ENCODE results near the gene RPL29. TPM values are rescaled to one million over a fixed set of nuclear protein-coding genes. Genes with fewer than 3 reads are reported as not detected.

The RPL29 gene
- total RNA-seq, 1 donor from 2014 or later: 925 TPM

DNA sequence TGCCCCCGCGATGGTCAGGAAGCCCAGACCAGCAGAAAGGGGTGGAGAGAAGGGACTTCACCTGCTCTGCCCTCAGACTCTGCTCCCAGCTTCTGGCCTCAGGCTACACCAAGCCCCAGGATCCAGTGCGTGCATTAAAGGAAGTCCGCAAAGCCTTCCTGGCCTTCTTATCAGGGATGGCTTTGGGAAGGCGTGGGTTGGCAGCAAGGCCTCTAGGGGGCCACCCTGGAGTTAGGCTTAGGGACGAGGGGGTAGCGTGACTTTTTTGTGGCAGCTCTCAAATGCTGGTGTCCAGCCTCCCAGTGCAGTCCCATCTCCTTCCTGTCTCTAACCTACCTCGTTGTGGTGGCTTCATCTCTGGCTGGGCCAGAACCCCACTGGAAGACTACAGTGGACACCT lies 18.9 kb upstream of the RPL29 start:
- TF ChIP-seq CTCF (IDR thresholded peaks at IDR 0.05; ENCODE audit: unreplicated experiment): peak; percentile 30
- H3K27ac Mint-ChIP-seq (ENCODE audit: unreplicated experiment): no peak overlapping the region
- H3K4me3 Mint-ChIP-seq (ENCODE audit: unreplicated experiment): no peak overlapping the region
- peaks cover 39% of the 10 kb centered on the region for H3K4me1 Mint-ChIP-seq (ENCODE audit: unreplicated experiment)
- peak; percentile 33 for DNase-seq (ENCODE audit: low spot score)
- H3K27me3 Mint-ChIP-seq (ENCODE audit: unreplicated experiment): peaks cover 3% of the 10 kb centered on the region
- H3K9me3 Mint-ChIP-seq (ENCODE audit: unreplicated experiment): no peaks in the 10 kb centered on the region
- no peaks in the 10 kb centered on the region for H3K36me3 Mint-ChIP-seq (ENCODE audit: low read depth, unreplicated experiment)

DNA sequence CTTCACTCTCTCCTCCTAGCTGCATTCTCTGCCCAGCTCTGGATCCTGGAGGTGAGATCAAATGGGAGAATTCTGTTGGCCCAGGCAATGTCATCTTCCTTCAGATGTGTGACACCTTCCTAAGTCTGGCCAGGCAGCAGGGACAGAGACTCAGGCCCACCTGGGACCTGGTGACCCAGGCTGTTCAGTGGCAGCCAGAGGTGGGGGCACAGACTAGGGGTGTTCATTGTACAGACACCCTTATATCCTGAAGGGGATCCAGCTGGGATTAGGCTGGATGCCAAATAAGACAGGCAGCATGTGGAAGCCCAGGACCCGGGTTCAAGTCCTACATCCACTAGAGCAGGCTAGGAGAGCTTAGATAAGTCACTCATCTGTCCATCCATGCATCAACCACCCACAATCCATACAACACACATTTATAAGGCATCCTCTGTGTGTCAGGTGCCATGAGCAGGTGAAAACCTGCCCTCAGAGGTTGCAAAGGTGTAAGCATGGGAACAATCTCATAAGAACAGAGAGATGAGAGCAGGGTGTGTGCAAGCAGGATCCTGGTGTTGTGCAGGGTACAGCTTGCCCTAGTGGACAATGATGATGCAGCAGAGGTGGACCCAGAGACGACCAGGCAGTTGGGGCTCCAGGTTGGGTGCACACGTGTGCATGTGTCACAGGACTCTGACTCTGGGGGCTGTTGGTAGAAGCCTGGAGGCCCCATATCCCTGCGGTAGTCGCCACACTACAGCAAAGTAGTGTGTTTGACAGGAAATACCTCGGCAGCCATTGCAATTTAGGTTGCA lies 18.3 kb upstream of the RPL29 start:
- H3K9me3 Mint-ChIP-seq (ENCODE audit: unreplicated experiment): no peaks in the 10 kb centered on the region
- no peak for TF ChIP-seq CTCF (IDR thresholded peaks at IDR 0.05; ENCODE audit: unreplicated experiment)
- H3K27ac Mint-ChIP-seq (ENCODE audit: unreplicated experiment): no peak overlapping the region
- H3K4me3 Mint-ChIP-seq (ENCODE audit: unreplicated experiment): no peak overlapping the region
- DNase-seq (ENCODE audit: low spot score): no peak
- peaks cover 3% of the 10 kb centered on the region for H3K27me3 Mint-ChIP-seq (ENCODE audit: unreplicated experiment)
- peaks cover 39% of the 10 kb centered on the region for H3K4me1 Mint-ChIP-seq (ENCODE audit: unreplicated experiment)
- no peaks in the 10 kb centered on the region for H3K36me3 Mint-ChIP-seq (ENCODE audit: low read depth, unreplicated experiment)

DNA sequence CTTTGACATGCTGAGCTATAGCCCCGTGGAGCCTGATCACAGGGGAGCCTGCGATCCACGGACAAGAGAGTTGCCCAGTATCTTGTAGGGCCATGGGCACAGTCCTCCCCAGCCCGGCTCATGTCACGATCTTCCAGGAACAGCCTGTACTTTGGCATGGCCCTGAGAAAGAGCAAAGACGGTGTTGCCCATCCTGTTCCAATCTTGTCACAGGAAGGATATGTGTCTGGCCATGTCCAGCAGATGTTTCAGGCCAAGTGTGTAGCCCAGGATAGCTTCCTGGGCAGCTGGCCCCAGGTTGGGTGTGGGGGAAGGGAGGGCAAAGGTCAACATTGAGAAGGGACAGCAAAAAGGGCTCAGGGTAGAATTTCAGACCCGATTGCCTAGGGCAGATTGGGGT lies 17.0 kb upstream of the RPL29 start:
- Mint-ChIP-seq H3K9me3 (ENCODE audit: unreplicated experiment) (no peaks in the 10 kb centered on the region), H3K4me1 (ENCODE audit: unreplicated experiment) (peaks cover 39% of the 10 kb centered on the region), H3K27ac (ENCODE audit: unreplicated experiment) (peak overlapping the region; percentile 37), H3K36me3 (ENCODE audit: low read depth, unreplicated experiment) (no peaks in the 10 kb centered on the region), H3K4me3 (ENCODE audit: unreplicated experiment) (no peak overlapping the region), H3K27me3 (ENCODE audit: unreplicated experiment) (peaks cover 3% of the 10 kb centered on the region)
- TF ChIP-seq CTCF (IDR thresholded peaks at IDR 0.05; ENCODE audit: unreplicated experiment): no peak
- DNase-seq (ENCODE audit: low spot score): no peak

DNA sequence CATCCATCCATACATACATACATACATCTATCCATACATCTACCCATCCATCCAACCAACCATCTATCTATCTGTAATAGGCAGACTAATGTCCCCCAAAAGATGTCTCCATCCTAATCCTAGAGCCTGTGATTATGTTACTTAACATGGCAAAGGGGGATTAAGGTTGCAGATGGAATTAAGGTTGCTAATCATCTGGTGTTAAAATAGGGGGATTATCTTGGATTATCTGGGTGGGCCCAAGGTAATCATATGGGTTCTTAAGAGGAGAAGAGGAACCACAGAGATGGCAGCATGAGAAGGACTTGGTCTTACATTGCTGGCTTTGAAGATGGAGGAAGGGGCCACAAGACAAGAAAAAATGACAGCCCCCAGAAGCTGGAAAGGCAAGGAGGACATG lies 14.7 kb upstream of the RPL29 start:
- peaks cover 40% of the 10 kb centered on the region for H3K4me1 Mint-ChIP-seq (ENCODE audit: unreplicated experiment)

More for the DNA sequence above, 14.7 kb upstream of the RPL29 start:
- TF ChIP-seq CTCF (IDR thresholded peaks at IDR 0.05; ENCODE audit: unreplicated experiment): no peak
- Mint-ChIP-seq H3K27ac (ENCODE audit: unreplicated experiment) (no peak overlapping the region), H3K4me3 (ENCODE audit: unreplicated experiment) (no peak overlapping the region), H3K9me3 (ENCODE audit: unreplicated experiment) (no peaks in the 10 kb centered on the region), H3K27me3 (ENCODE audit: unreplicated experiment) (peaks cover 6% of the 10 kb centered on the region), H3K36me3 (ENCODE audit: low read depth, unreplicated experiment) (no peaks in the 10 kb centered on the region)
- no peak for DNase-seq (ENCODE audit: low spot score)
